GM10266 (cell line): Measurements from ENCODE around the gene ZFP28.

Experiments
- DNase-seq: peaks from one replicate; pipeline ENCODE4 v3.0.0; 2012; ENCODE audit errors: extremely low spot score
- CTCF ChIP-seq: IDR thresholded peaks from 2 replicates; pipeline ENCODE4 v1.5.1; 2012; ENCODE audit warnings: mild to moderate bottlenecking, low read depth; ENCODE audit not compliant: control insufficient read depth, insufficient read depth; ENCODE audit errors: missing control alignments

The ZFP28 gene

GRCh38 chr19:56595548-56595899 is 56.8 kb downstream of the ZFP28 start:
- TF ChIP-seq CTCF, result no peak

GRCh38 chr19:56596676-56597075 is 57.9 kb downstream of the ZFP28 start:
- TF ChIP-seq CTCF, result no peak
- no peak for DNase-seq

More at GRCh38 chr19:56595548-56595899, 56.8 kb downstream of the ZFP28 start:
- no peak for DNase-seq

- no peak for DNase-seq
- TF ChIP-seq CTCF, result no peak
Observed at GRCh38 chr19:56597696-56598095, 58.9 kb downstream of the ZFP28 start.

- DNase-seq, result no peak
- TF ChIP-seq CTCF, result no peak
Observed at GRCh38 chr19:56601375-56601774, 62.6 kb downstream of the ZFP28 start.

- no peak for DNase-seq
- TF ChIP-seq CTCF, result no peak
Observed at GRCh38 chr19:56603829-56604228, 65.1 kb downstream of the ZFP28 start.
